ENCODE results near the gene UGT2A3. TPM values are rescaled to one million over a fixed set of nuclear protein-coding genes. Genes with fewer than 3 reads are reported as not detected.

Gene UGT2A3
- total and polyA plus RNA-seq, 2 of the 8 experiments (the other 6 are each of a cell fraction or from before 2014, with no cell fraction given), result not detected

- Histone ChIP-seq H3K36me3 (ENCODE audit: control insufficient read depth in 2 of 4, insufficient read depth in 4 of 4, low read length in 3 of 4) (no peaks in the 10 kb centered on the region), H2BK5ac (ENCODE audit: low read depth, low read length) (no peak overlapping the region), H3K4me3 (ENCODE audit: extremely low read depth in 1 of 4, insufficient read depth in 2 of 4, low read depth in 3 of 4, low read length in 4 of 4) (no peak overlapping the region), H3K23ac (ENCODE audit: insufficient read length) (no peak overlapping the region), H2AFZ (ENCODE audit: low read length) (no peak overlapping the region), H3K23me2 (ENCODE audit: low read depth, low read length) (no peaks in the 10 kb centered on the region), H3K27ac (ENCODE audit: low read depth, low read length) (no peak overlapping the region), H3K9ac (replicated peaks in 1 of 4; ENCODE audit: extremely low read depth in 1 of 4, low read depth in 3 of 4, low read length in 3 of 4) (no peak overlapping the region), H2BK120ac (replicated peaks; ENCODE audit: low read depth, low read length) (no peak overlapping the region), H3K27me3 (replicated peaks in 1 of 4; ENCODE audit: control insufficient read depth in 3 of 4, extremely low read depth in 1 of 4, insufficient read depth in 3 of 4, low read length in 3 of 4) (no peaks in the 10 kb centered on the region), H3K79me2 (ENCODE audit: control insufficient read depth in 1 of 2, insufficient read depth in 2 of 2, low read length in 2 of 2) (no peaks in the 10 kb centered on the region), H4K8ac (ENCODE audit: extremely low read depth, insufficient read depth, low read length) (no peak overlapping the region), H3K56ac (replicated peaks; ENCODE audit: insufficient read length, low read depth, low read length) (no peak overlapping the region), H3K4ac (replicated peaks; ENCODE audit: insufficient read length, low read depth, low read length) (no peak overlapping the region), H3K79me1 (ENCODE audit: low read depth, low read length) (no peaks in the 10 kb centered on the region), H2BK12ac (ENCODE audit: low read depth, low read length) (no peak overlapping the region), H2BK15ac (ENCODE audit: low read length) (no peak overlapping the region), H2BK20ac (ENCODE audit: low read length) (no peak overlapping the region), H3K4me2 (ENCODE audit: insufficient read depth in 1 of 2, low read depth in 2 of 2, low read length in 2 of 2) (no peak overlapping the region), H2AK5ac (ENCODE audit: low read depth, low read length) (no peak overlapping the region), H4K91ac (replicated peaks; ENCODE audit: insufficient read length, low read length) (no peak overlapping the region), H3K18ac (ENCODE audit: extremely low read depth, low read length) (no peak overlapping the region), H3K14ac (ENCODE audit: insufficient read length) (no peak overlapping the region), H3K9me3 (ENCODE audit: insufficient read depth in 2 of 2, low read depth in 1 of 2, low read length in 1 of 2) (peaks cover 0 to 2% of the 10 kb centered on the region in 2 experiments; a peak in 1 of 4 replicates), H4K5ac (ENCODE audit: insufficient read length, low read depth, low read length) (no peak overlapping the region), H4K20me1 (replicated peaks in 1 of 2; ENCODE audit: control insufficient read depth in 1 of 2, insufficient read depth in 2 of 2, low read length in 2 of 2) (no peaks in the 10 kb centered on the region), H3K4me1 (replicated peaks in 1 of 4; ENCODE audit: control insufficient read depth in 3 of 4, insufficient read depth in 4 of 4, low read length in 3 of 4) (no peaks in the 10 kb centered on the region)
- no peak for TF ChIP-seq SIN3A (conservative IDR thresholded peaks at IDR 0.05 in 1 of 2, IDR thresholded peaks at IDR 0.05 in 1 of 2; ENCODE audit: low read depth in 1 of 2, low read length in 2 of 2)
- TF ChIP-seq ASH2L (IDR thresholded peaks at IDR 0.05; ENCODE audit: low read length), result no peak
- no peak for TF ChIP-seq TAF1 (IDR thresholded peaks at IDR 0.05; ENCODE audit: low read depth, low read length)
- ChIA-PET POLR2A (ENCODE audit: partially characterized antibody) (no interaction called here), CTCF (ENCODE audit: partially characterized antibody) (no interaction called here)
- no peak for DNase-seq (ENCODE audit: low read depth in 1 of 2, low spot score in 2 of 2)
- WGBS, 2 experiments (ENCODE audit: extremely low coverage in 1 of 2, insufficient coverage in 1 of 2, insufficient read length in 1 of 2, insufficient replicate concordance in 2 of 2, low coverage in 1 of 2, low lambda C conversion rate in 2 of 2, missing lambda C conversion rate in 1 of 2), result 100% methylated on average over 1 of the region's 1 CpG; no CpG with 5 or more reads in 1 of the 2 experiments
- FAIRE-seq, result no peak
These were observed 54.9 kb downstream of the UGT2A3 start for GRCh38 chr4:68896749-68897148.
